ENCODE measurements around the gene SYPL2. TPM values are rescaled to one million over a fixed set of nuclear protein-coding genes. Genes with fewer than 3 reads are reported as not detected.
A peak's percentile ranks its signal among the peaks of the same experiment; 100 is the strongest.

SYPL2 gene
- total and polyA plus RNA-seq, 2 of the 8 experiments (the other 6 are each of a cell fraction or from before 2014, with no cell fraction given): 1.5 TPM

- TF ChIP-seq GTF2F1 (IDR thresholded peaks at IDR 0.05; ENCODE audit: borderline replicate concordance, low read depth, low read length) (no peak), TCF12 (IDR thresholded peaks at IDR 0.05; ENCODE audit: low read depth, low read length) (no peak), EGR1 (IDR thresholded peaks at IDR 0.05; ENCODE audit: borderline replicate concordance, low read depth, low read length) (no peak), SIRT6 (IDR thresholded peaks at IDR 0.05; ENCODE audit: low read length) (no peak), MAX (IDR thresholded peaks at IDR 0.05) (peak; percentile 82), RFX5 (IDR thresholded peaks at IDR 0.05; ENCODE audit: borderline replicate concordance, low read depth, low read length) (no peak), ATF2 (IDR thresholded peaks at IDR 0.05; ENCODE audit: low read length) (no peak), RBBP5 (IDR thresholded peaks at IDR 0.05; ENCODE audit: borderline replicate concordance, low read depth, low read length) (no peak), HDAC2 (IDR thresholded peaks at IDR 0.05; ENCODE audit: borderline replicate concordance in 1 of 2, low read depth in 2 of 2, low read length in 2 of 2) (no peak), JUND (IDR thresholded peaks at IDR 0.05; ENCODE audit: low read length) (no peak), BCL11A (IDR thresholded peaks at IDR 0.05; ENCODE audit: low read depth in 2 of 2, low read length in 2 of 2) (no peak), ATF3 (IDR thresholded peaks at IDR 0.05; ENCODE audit: insufficient read depth, low read depth, low read length) (peak; percentile 52; the same call in 1 of the 2 replicates), ZNF274 (IDR thresholded peaks at IDR 0.05; ENCODE audit: borderline replicate concordance, extremely low read depth, low read length) (no peak)
Observed at GRCh38 chr1:109466452-109467300, at the start of gene SYPL2 (continued).
